ENCODE results near the gene UBTD2. TPM values are rescaled to one million over a fixed set of nuclear protein-coding genes. Genes with fewer than 3 reads are reported as not detected.

UBTD2 gene
- total RNA-seq, 1 experiment from 2014 or later, result 42.6 TPM

DNA sequence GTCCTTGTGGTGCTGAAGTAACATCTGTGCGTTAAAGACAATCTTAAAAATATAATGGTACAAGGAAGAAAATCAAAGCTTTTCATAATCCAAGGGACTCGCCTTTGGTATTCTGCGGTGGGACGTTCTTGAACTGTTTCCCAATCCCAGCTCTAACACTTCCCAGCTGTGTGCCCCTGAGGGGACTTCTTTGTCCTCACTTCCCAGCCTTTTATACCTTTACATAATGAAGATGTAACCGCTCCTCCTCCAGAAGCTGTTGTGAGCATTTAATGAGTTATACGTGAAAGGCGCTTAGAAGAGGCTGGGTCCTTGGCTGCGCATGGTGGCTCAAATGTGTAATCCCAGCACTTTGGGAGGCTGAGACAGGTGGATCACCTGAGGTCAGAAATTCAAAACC, 112.4 kb downstream of the UBTD2 start:
- Histone ChIP-seq H2BK5ac (ENCODE audit: insufficient read length, low read length) (no peak overlapping the region), H3K4ac (ENCODE audit: low read depth, low read length) (no peak overlapping the region), H3K23me2 (ENCODE audit: insufficient read length, low read depth, low read length, poor library complexity, severe bottlenecking) (no peaks in the 10 kb centered on the region), H3K27ac (ENCODE audit: insufficient read length, low read depth, low read length) (no peak overlapping the region), H4K5ac (ENCODE audit: insufficient read length, low read depth, low read length) (no peak overlapping the region), H2BK120ac (ENCODE audit: low read depth, low read length, poor library complexity, severe bottlenecking) (no peak overlapping the region), H4K91ac (ENCODE audit: insufficient read length, low read depth, low read length) (no peak overlapping the region), H3K56ac (ENCODE audit: insufficient read length, low read depth, low read length) (no peak overlapping the region), H2BK12ac (ENCODE audit: insufficient read length, low read depth, low read length) (no peak overlapping the region), H3K9ac (ENCODE audit: extremely low read depth, insufficient read length, low read length) (no peak overlapping the region), H3K79me2 (ENCODE audit: insufficient read depth, low read length) (no peaks in the 10 kb centered on the region), H3K9me3 (ENCODE audit: control insufficient read depth, low read depth, low read length) (no peaks in the 10 kb centered on the region), H3K18ac (ENCODE audit: insufficient read length, low read depth, low read length) (no peak overlapping the region), H3K23ac (ENCODE audit: insufficient read length, low read depth, low read length) (no peak overlapping the region), H3K14ac (ENCODE audit: insufficient read depth, low read length) (no peak overlapping the region), H2AK5ac (ENCODE audit: insufficient read length, low read length) (no peak overlapping the region), H3K4me1 (ENCODE audit: insufficient read depth, low read length) (no peaks in the 10 kb centered on the region), H3K4me2 (ENCODE audit: insufficient read depth, insufficient read length, low read length) (no peak overlapping the region), H2BK15ac (ENCODE audit: low read depth, low read length) (no peak overlapping the region), H3K27me3 (ENCODE audit: insufficient read depth, low read length) (no peaks in the 10 kb centered on the region), H4K20me1 (ENCODE audit: control insufficient read depth, insufficient read depth, insufficient read length) (peaks cover 2% of the 10 kb centered on the region), H3T11ph (ENCODE audit: low read length) (no peak overlapping the region), H4K8ac (replicated peaks; ENCODE audit: insufficient read length, low read depth, low read length) (no peak overlapping the region), H2AFZ (ENCODE audit: low read length) (no peak overlapping the region), H3K79me1 (ENCODE audit: insufficient read depth, low read depth, low read length, poor library complexity, severe bottlenecking) (no peaks in the 10 kb centered on the region), H2BK20ac (ENCODE audit: low read depth, low read length, poor library complexity, severe bottlenecking) (no peak overlapping the region)
- Mint-ChIP-seq H3K9me3 (no peaks in the 10 kb centered on the region), H3K4me1 (peaks cover 40 to 42% of the 10 kb centered on the region in 2 experiments), H3K27me3 (ENCODE audit: low read depth) (no peaks in the 10 kb centered on the region; the same call in 1 of the 2 replicates), H3K36me3 (ENCODE audit: insufficient read depth in 1 of 3, low read depth in 3 of 3) (no peaks in the 10 kb centered on the region; a peak in 3 of 7 replicates), H3K27ac (0 out of 7 replicates have a peak overlapping the region, but pooled peaks of 1 of the 3 experiments have one; percentile 14), H3K4me3 (no peak overlapping the region)
- WGBS (ENCODE audit: extremely low coverage, insufficient read length, low lambda C conversion rate), result no CpG with 5 or more reads among the region's 8 CpGs
- DNase-seq, result no peak
- TF ChIP-seq, protein P1, sequence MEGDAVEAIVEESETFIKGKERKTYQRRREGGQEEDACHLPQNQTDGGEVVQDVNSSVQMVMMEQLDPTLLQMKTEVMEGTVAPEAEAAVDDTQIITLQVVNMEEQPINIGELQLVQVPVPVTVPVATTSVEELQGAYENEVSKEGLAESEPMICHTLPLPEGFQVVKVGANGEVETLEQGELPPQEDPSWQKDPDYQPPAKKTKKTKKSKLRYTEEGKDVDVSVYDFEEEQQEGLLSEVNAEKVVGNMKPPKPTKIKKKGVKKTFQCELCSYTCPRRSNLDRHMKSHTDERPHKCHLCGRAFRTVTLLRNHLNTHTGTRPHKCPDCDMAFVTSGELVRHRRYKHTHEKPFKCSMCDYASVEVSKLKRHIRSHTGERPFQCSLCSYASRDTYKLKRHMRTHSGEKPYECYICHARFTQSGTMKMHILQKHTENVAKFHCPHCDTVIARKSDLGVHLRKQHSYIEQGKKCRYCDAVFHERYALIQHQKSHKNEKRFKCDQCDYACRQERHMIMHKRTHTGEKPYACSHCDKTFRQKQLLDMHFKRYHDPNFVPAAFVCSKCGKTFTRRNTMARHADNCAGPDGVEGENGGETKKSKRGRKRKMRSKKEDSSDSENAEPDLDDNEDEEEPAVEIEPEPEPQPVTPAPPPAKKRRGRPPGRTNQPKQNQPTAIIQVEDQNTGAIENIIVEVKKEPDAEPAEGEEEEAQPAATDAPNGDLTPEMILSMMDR (conservative IDR thresholded peaks at IDR 0.05), result no peak
